Measurements from ENCODE around the gene TMEM272. TPM values are rescaled to one million over a fixed set of nuclear protein-coding genes. Genes with fewer than 3 reads are reported as not detected.

Gene TMEM272
- total and polyA plus RNA-seq, 2 of the 13 experiments (the other 11 are each of a cell fraction or from before 2014, with no cell fraction given): 0.37 to 0.62 TPM

- TF ChIP-seq ADNP (CRISPR knock-in tag; IDR thresholded peaks at IDR 0.05) (no peak), ZNF761 (CRISPR knock-in tag; conservative IDR thresholded peaks at IDR 0.05) (0 out of 2 replicates have a peak, but pooled peaks have one; percentile 37), SIN3B (IDR thresholded peaks at IDR 0.05; ENCODE audit: low read length) (no peak), TEAD2 (CRISPR knock-in tag; IDR thresholded peaks at IDR 0.05) (no peak), KLF16 (CRISPR knock-in tag; IDR thresholded peaks at IDR 0.05) (peak in 1 of 2 experiments; percentile 45; a peak in 1 of 4 replicates), ZNF770 (CRISPR knock-in tag; IDR thresholded peaks at IDR 0.05) (no peak), KDM5B (CRISPR knock-in tag; IDR thresholded peaks at IDR 0.05; ENCODE audit: borderline replicate concordance) (no peak), ZBTB38 (CRISPR knock-in tag; IDR thresholded peaks at IDR 0.05) (peak; percentile 63), BHLHE40 (IDR thresholded peaks at IDR 0.05; ENCODE audit: low read length) (no peak), SAFB2 (CRISPR knock-in tag; IDR thresholded peaks at IDR 0.05; ENCODE audit: borderline replicate concordance, low read depth) (no peak), MTF2 (CRISPR knock-in tag; IDR thresholded peaks at IDR 0.05; ENCODE audit: borderline replicate concordance) (no peak), ZNF136 (CRISPR knock-in tag; IDR thresholded peaks at IDR 0.05; ENCODE audit: low read depth) (no peak), ZMYM3 (CRISPR knock-in tag; IDR thresholded peaks at IDR 0.05) (peak; percentile 45; the same call in 1 of the 2 replicates), KDM5A (IDR thresholded peaks at IDR 0.05; ENCODE audit: borderline replicate concordance, low read length) (no peak), RARG (CRISPR knock-in tag; IDR thresholded peaks at IDR 0.05; ENCODE audit: low read depth) (no peak), ETV5 (CRISPR knock-in tag; IDR thresholded peaks at IDR 0.05; ENCODE audit: borderline replicate concordance) (peak; percentile 60; the same call in 1 of the 2 replicates), ZNF709 (CRISPR knock-in tag; IDR thresholded peaks at IDR 0.05) (no peak), PRDM15 (CRISPR knock-in tag; IDR thresholded peaks at IDR 0.05) (no peak), ZSCAN20 (CRISPR knock-in tag; IDR thresholded peaks at IDR 0.05; ENCODE audit: borderline replicate concordance) (no peak), KMT2A (CRISPR knock-in tag; IDR thresholded peaks at IDR 0.05) (no peak), ZNF253 (CRISPR knock-in tag; IDR thresholded peaks at IDR 0.05; ENCODE audit: borderline replicate concordance) (no peak), POGZ (CRISPR knock-in tag; IDR thresholded peaks at IDR 0.05) (no peak), MXI1 (IDR thresholded peaks at IDR 0.05; ENCODE audit: borderline replicate concordance, low read depth, low read length) (peak; percentile 36; the same call in 1 of the 3 replicates), KMT2B (CRISPR knock-in tag; IDR thresholded peaks at IDR 0.05) (no peak)
These were observed 80.5 kb downstream of the TMEM272 start (continued) for GRCh38 chr13:51764184-51765141.

Measured in HepG2 (cell line).